ENCODE measurements around the gene SSUH2.

The SSUH2 gene

DNA sequence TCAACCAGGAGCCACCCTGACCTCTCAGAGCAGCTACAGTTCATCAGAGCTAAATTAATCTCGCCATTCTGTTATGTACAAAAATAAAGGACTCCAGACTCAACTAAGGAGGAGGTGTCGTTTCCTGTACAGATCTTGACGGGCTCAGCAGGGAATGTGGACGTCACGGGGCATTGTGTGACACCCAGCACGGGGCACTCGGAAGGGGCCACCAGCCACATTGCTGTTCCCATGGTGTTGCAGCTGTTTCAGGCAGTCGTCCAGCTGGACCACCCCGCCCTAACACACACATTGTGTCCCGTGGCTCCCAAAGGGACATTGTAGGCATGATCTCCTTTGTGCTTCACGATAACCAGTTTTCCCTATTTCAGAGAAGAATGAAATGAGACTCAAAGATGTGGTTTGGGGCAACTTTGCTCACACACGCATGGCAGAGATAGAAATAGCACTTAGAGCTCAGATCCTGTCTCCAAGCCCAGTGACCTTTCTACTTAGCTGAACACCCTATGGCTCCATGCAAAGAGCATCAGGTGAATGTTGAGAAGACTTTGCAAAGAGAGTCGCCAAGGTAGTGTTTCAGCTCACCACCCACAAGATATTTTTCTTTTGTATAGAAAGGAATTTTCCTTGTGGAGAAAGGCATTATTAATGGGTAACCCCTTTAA lies 5.5 kb downstream of the SSUH2 start:
- Histone ChIP-seq H3K36me3 (ENCODE audit: control insufficient read depth, insufficient read depth, low read length) (no peaks in the 10 kb centered on the region), H3K27ac (ENCODE audit: low read depth, low read length) (no peak overlapping the region), H3K9me3 (ENCODE audit: control insufficient read depth, insufficient read depth, low read depth, low read length) (peaks cover 4% of the 10 kb centered on the region; the same call in 1 of the 2 replicates), H3K4me3 (ENCODE audit: low read depth, low read length) (no peak overlapping the region), H3K4me1 (ENCODE audit: control insufficient read depth, insufficient read depth, low read length) (no peaks in the 10 kb centered on the region; the same call in 1 of the 2 replicates), H3K27me3 (ENCODE audit: control insufficient read depth, insufficient read depth, low read length) (no peaks in the 10 kb centered on the region), H3K9ac (ENCODE audit: low read length) (no peak overlapping the region)

DNA sequence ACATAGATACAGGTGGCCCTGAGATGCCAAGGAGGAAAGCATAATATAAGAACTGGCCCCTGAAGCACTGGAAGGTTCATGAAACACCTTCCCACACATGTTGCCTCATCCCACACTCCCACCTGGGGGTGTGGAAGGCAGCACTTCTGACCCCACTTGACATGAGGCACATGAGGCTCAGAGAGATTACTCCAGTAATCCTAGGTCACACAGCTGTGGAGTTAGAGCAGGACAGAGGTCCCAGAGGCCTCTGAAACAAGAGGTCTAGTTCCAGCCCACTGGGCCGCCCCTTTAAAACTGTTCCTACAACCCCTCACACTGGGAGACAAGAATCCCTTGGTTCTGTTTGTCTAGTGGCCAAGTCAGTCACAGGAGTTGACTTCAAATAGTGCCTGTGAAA lies 7.2 kb downstream of the SSUH2 start:
- H3K4me1 ChIP-seq (ENCODE audit: control insufficient read depth, insufficient read depth, low read length), result no peaks in the 10 kb centered on the region; the same call in 1 of the 2 replicates
- H3K4me3 ChIP-seq (ENCODE audit: low read depth, low read length), result no peak overlapping the region
- no peaks in the 10 kb centered on the region for H3K27me3 ChIP-seq (ENCODE audit: control insufficient read depth, insufficient read depth, low read length)
- no peak overlapping the region for H3K9ac ChIP-seq (ENCODE audit: low read length)
- no peaks in the 10 kb centered on the region for H3K36me3 ChIP-seq (ENCODE audit: control insufficient read depth, insufficient read depth, low read length)
- H3K27ac ChIP-seq (ENCODE audit: low read depth, low read length), result no peak overlapping the region
- H3K9me3 ChIP-seq (ENCODE audit: control insufficient read depth, insufficient read depth, low read depth, low read length), result peaks cover 4% of the 10 kb centered on the region; the same call in 1 of the 2 replicates

DNA sequence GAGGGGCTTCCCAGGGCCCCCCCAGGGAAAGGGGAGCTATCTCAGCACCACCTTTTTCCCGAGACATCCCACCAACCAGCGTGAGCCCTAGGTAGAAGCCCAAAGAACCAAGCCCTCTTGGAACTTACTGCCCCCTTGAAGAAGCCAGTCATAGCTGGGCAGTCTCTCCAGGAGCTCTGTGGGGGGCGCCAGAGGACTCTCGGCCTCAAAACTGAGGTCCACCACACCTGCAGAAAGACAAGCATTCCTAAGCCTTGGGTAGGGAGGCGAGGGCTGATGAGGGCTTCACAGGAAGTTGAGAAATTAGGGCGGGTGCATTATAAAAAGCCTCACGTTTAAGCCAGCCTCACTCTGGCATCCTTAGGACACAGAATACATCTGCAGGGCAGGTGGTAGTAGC lies 9.0 kb downstream of the SSUH2 start:
- Histone ChIP-seq H3K27me3 (ENCODE audit: control insufficient read depth, insufficient read depth, low read length) (no peaks in the 10 kb centered on the region), H3K4me1 (ENCODE audit: control insufficient read depth, insufficient read depth, low read length) (no peaks in the 10 kb centered on the region; the same call in 1 of the 2 replicates), H3K9ac (ENCODE audit: low read length) (no peak overlapping the region), H3K27ac (ENCODE audit: low read depth, low read length) (no peak overlapping the region), H3K4me3 (ENCODE audit: low read depth, low read length) (no peak overlapping the region), H3K36me3 (ENCODE audit: control insufficient read depth, insufficient read depth, low read length) (no peaks in the 10 kb centered on the region), H3K9me3 (ENCODE audit: control insufficient read depth, insufficient read depth, low read depth, low read length) (peaks cover 4% of the 10 kb centered on the region; the same call in 1 of the 2 replicates)

DNA sequence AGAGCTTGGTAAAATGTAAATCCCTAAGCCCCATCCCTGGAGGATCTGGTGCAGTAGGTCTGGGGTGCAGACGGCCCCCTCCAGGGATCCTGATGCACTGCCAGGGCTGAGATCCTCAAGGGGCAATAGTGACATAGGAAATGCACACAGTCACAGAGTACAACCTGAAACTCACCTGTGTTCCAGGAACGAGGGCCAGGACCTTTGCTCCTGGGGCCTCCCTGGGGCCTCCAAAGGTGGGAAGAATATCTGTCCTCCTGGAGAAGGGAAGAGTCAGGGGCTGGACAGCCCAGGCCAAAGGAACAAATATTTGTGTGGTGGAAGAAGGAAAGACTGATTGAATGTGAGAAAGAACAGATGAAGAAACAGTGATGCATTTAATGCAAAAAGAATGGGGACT lies 9.5 kb downstream of the SSUH2 start:
- H3K36me3 ChIP-seq (ENCODE audit: control insufficient read depth, insufficient read depth, low read length), result no peaks in the 10 kb centered on the region
- H3K4me3 ChIP-seq (ENCODE audit: low read depth, low read length), result no peak overlapping the region
- H3K9me3 ChIP-seq (ENCODE audit: control insufficient read depth, insufficient read depth, low read depth, low read length), result peaks cover 4% of the 10 kb centered on the region; the same call in 1 of the 2 replicates
- H3K4me1 ChIP-seq (ENCODE audit: control insufficient read depth, insufficient read depth, low read length), result no peaks in the 10 kb centered on the region; the same call in 1 of the 2 replicates
- H3K9ac ChIP-seq (ENCODE audit: low read length), result no peak overlapping the region
- no peak overlapping the region for H3K27ac ChIP-seq (ENCODE audit: low read depth, low read length)
- H3K27me3 ChIP-seq (ENCODE audit: control insufficient read depth, insufficient read depth, low read length), result no peaks in the 10 kb centered on the region

DNA sequence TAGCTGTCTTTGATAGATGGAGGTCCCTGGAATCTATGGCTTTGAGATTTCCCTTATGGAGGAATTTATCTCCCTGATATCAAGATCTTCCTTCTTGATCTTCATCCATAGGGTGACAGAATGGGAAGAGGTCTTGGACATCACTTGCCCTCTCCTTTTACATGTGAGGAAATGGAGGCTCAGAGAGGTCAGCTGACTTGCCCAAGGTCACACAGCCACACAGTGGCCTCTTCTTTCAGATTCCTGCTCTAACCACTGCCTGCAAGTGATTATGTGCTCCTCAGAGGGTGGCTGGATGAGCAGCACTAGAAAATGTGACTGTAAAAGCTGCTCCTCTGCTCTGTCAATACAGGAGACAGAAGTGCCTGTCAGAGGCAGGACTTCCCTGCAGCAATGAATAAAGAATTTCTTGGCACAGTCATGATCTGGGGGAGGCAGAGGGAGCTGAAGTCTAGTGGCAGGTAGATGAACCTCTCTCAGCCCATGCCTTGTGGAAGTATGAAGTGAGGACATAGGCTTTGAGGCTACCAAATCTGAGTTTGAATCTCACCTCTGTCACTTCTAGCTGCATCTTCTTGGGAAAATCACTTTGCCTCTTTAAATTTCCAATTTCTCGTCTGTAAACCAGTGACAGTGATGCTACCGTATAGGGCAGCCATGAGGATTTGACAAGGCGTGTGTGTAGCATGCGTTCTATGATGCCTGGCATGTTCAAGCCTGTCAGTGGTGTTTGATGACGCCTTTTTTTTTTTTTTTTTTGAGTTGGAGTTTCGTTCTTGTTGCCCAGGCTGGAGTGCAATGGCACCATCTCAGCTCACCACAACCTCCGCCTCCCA lies 12.0 kb downstream of the SSUH2 start:
- H3K4me1 ChIP-seq (ENCODE audit: control insufficient read depth, insufficient read depth, low read length), result no peaks in the 10 kb centered on the region; the same call in 1 of the 2 replicates
- H3K4me3 ChIP-seq (ENCODE audit: low read depth, low read length), result no peak overlapping the region
- H3K27me3 ChIP-seq (ENCODE audit: control insufficient read depth, insufficient read depth, low read length), result no peaks in the 10 kb centered on the region
- no peak overlapping the region for H3K27ac ChIP-seq (ENCODE audit: low read depth, low read length)
- no peaks in the 10 kb centered on the region for H3K36me3 ChIP-seq (ENCODE audit: control insufficient read depth, insufficient read depth, low read length)
- no peak overlapping the region for H3K9ac ChIP-seq (ENCODE audit: low read length)
- H3K9me3 ChIP-seq (ENCODE audit: control insufficient read depth, insufficient read depth, low read depth, low read length), result peaks cover 4% of the 10 kb centered on the region; the same call in 1 of the 2 replicates

DNA sequence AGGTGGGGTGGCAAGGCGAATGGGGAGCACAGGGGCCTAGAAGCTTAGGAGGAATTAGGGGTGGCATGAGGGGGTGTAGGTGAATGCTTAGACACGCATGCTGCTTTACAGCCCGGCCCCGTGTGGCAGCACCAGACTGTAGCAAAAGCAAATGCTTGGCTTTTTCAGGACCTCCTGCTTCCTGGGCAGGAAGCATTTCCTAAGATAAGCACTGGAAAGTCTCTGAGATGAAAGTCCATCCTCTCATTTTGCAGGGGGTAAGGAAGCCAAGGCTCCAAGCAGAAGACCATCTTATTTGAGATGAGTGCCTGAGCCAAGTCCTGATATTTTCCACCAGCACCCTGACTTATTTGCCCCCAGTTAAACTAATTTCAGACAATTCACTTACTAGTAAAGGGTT lies 12.9 kb downstream of the SSUH2 start:
- Histone ChIP-seq H3K4me3 (ENCODE audit: low read depth, low read length) (no peak overlapping the region), H3K9ac (ENCODE audit: low read length) (no peak overlapping the region), H3K9me3 (ENCODE audit: control insufficient read depth, insufficient read depth, low read depth, low read length) (peaks cover 4% of the 10 kb centered on the region; the same call in 1 of the 2 replicates), H3K36me3 (ENCODE audit: control insufficient read depth, insufficient read depth, low read length) (no peaks in the 10 kb centered on the region), H3K27ac (ENCODE audit: low read depth, low read length) (no peak overlapping the region), H3K4me1 (ENCODE audit: control insufficient read depth, insufficient read depth, low read length) (no peaks in the 10 kb centered on the region; the same call in 1 of the 2 replicates), H3K27me3 (ENCODE audit: control insufficient read depth, insufficient read depth, low read length) (no peaks in the 10 kb centered on the region)

DNA sequence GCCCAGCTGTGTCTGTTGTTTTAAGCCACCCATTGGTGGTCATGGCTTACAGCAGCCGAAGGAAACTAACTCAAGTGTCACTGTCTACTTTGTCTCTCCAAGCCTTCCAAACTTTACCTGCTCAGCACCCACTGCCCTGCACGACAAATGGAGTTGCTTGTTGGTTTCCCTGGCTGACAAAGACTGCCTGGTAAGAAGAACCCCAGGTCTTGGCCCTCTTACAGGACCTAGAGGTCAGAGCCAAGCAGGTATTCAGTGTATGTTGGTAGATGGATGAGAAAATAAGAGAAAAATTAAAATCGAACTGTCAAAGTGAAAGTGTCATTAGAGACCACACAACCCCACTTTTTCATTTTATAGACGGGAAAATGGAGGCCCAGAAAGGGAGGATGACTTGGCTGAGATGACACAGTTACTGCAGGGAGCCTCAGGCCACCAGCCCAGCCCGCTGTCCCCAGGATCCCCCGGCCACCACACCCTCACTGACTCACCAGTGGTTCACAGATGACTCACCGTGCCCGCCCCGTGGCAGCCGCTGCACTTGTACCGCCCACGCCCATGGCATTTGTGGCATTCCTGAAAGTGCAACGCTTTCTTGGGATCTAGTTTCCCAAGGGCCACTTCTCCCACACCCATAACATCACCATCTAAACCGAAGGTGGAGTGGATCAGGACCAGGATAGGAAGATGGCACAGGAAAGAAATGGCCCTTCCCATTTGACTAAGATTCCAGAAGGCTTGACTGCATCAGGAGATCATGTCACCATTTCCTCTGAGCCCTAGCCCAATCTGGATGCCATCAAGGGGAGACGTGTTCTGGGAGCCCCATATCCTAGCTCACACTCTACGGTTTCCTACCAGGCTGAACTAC lies 15.2 kb downstream of the SSUH2 start:
- Histone ChIP-seq H3K9ac (ENCODE audit: low read length) (no peak overlapping the region), H3K27me3 (ENCODE audit: control insufficient read depth, insufficient read depth, low read length) (no peaks in the 10 kb centered on the region), H3K4me3 (ENCODE audit: low read depth, low read length) (no peak overlapping the region), H3K36me3 (ENCODE audit: control insufficient read depth, insufficient read depth, low read length) (no peaks in the 10 kb centered on the region), H3K9me3 (ENCODE audit: control insufficient read depth, insufficient read depth, low read depth, low read length) (no peaks in the 10 kb centered on the region), H3K27ac (ENCODE audit: low read depth, low read length) (no peak overlapping the region), H3K4me1 (ENCODE audit: control insufficient read depth, insufficient read depth, low read length) (no peaks in the 10 kb centered on the region; the same call in 1 of the 2 replicates)

DNA sequence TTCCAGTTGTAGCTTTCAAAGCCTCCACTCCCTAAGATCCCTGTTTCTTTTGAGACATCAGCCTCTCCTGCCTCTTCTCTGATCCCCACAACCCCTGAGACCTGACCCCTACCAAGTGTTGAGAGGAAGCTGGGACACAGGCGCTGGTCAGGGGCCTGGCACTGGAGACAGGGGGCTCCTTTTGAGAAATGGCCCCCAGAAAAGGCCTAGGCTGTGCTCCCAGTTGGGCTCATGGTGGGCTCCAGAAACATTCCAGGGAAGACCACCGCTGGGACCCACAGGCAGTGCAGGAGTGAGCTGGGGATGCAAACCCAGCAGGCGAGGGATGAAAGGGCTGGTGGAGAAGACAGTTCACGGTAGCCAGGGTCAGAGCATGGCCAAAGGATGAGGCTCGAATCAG lies 16.6 kb downstream of the SSUH2 start:
- Histone ChIP-seq H3K4me1 (ENCODE audit: control insufficient read depth, insufficient read depth, low read length) (peaks cover 8% of the 10 kb centered on the region; the same call in 1 of the 2 replicates), H3K36me3 (ENCODE audit: control insufficient read depth, insufficient read depth, low read length) (no peaks in the 10 kb centered on the region), H3K9ac (ENCODE audit: low read length) (no peak overlapping the region), H3K4me3 (ENCODE audit: low read depth, low read length) (no peak overlapping the region), H3K27me3 (ENCODE audit: control insufficient read depth, insufficient read depth, low read length) (0 out of 2 replicates have a peak, but pooled peaks cover 5% of the 10 kb centered on the region), H3K27ac (ENCODE audit: low read depth, low read length) (no peak overlapping the region), H3K9me3 (ENCODE audit: control insufficient read depth, insufficient read depth, low read depth, low read length) (no peaks in the 10 kb centered on the region)

DNA sequence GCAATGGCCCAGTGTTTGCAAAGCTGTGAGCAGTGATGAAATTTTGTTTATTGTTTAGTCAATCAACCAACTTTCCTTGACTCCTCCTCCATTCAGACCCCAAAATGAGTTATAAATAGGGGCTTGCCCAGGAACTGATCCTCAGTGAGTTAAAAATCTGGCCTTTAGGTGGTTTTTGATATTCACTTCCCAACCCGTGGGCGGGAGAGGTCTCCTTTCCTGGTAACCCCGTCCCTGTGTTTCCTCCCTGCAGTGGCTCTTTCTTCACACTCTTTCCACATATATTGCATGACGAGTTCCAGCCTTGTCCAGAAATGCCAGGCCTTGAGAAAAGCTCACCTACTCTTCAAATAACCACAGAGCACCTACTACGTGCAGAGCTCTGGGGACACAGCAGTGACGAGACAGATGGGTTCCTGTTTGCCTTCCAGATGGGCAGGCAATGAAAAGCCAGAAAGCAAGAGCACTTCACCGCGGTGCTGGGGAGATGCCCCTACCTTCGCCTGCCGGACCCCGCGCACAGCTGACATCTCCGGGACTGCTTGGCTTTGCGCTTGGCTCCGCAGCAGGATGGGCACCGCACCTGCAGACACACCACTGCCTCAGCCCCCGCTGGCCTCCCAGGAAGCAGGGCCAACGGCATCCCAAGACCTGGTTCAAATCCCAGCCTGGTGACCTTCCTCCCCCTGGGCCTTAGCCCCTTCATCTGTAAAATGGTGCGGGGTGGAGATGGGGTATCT lies 17.2 kb downstream of the SSUH2 start:
- Histone ChIP-seq H3K4me1 (ENCODE audit: control insufficient read depth, insufficient read depth, low read length) (peaks cover 12% of the 10 kb centered on the region), H3K27me3 (ENCODE audit: control insufficient read depth, insufficient read depth, low read length) (0 out of 2 replicates have a peak, but pooled peaks cover 5% of the 10 kb centered on the region), H3K27ac (ENCODE audit: low read depth, low read length) (no peak overlapping the region), H3K9me3 (ENCODE audit: control insufficient read depth, insufficient read depth, low read depth, low read length) (no peaks in the 10 kb centered on the region), H3K36me3 (ENCODE audit: control insufficient read depth, insufficient read depth, low read length) (no peaks in the 10 kb centered on the region), H3K9ac (ENCODE audit: low read length) (no peak overlapping the region), H3K4me3 (ENCODE audit: low read depth, low read length) (no peak overlapping the region)

DNA sequence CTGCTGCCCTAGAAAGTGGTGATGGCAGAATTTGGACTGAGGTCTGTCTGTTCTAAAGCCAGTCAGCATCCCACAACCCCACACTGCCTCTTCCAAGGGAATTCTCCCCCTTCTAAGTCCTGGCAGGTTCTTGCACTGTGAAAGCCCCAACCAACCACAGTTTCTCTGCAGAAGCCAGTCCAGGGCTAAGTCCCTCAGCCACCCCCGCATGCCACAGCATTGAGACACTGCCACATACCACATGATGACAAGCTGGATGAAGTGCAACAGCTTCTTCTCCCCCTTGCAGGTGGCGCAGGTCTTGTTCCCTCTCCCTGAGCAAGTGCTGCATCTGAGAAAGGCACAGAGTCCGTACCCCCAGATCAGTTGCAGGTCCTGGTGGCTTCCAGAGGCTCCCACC lies 18.6 kb downstream of the SSUH2 start:
- Histone ChIP-seq H3K27me3 (ENCODE audit: control insufficient read depth, insufficient read depth, low read length) (0 out of 2 replicates have a peak, but pooled peaks cover 5% of the 10 kb centered on the region), H3K9me3 (ENCODE audit: control insufficient read depth, insufficient read depth, low read depth, low read length) (no peaks in the 10 kb centered on the region), H3K27ac (ENCODE audit: low read depth, low read length) (no peak overlapping the region), H3K4me3 (ENCODE audit: low read depth, low read length) (no peak overlapping the region), H3K36me3 (ENCODE audit: control insufficient read depth, insufficient read depth, low read length) (no peaks in the 10 kb centered on the region), H3K9ac (ENCODE audit: low read length) (no peak overlapping the region), H3K4me1 (ENCODE audit: control insufficient read depth, insufficient read depth, low read length) (peaks cover 13% of the 10 kb centered on the region)

Measured in HUES6 (cell line).